Measurements from ENCODE around the gene GALNTL6. TPM values are rescaled to one million over a fixed set of nuclear protein-coding genes. Genes with fewer than 3 reads are reported as not detected.

GALNTL6 gene
- total RNA-seq, 1 donor from 2014 or later = 2.1 TPM

- H3K27me3 ChIP-seq (ENCODE audit: control insufficient read depth in 3 of 3, insufficient read depth in 3 of 3, low read length in 3 of 3) = no peaks in the 10 kb centered on the region
- no peak overlapping the region for H3K27ac ChIP-seq (ENCODE audit: low read depth, low read length)
- H3K9me3 ChIP-seq (ENCODE audit: control insufficient read depth in 3 of 3, low read length in 3 of 3) = no peaks in the 10 kb centered on the region
- no peaks in the 10 kb centered on the region for H3K4me1 ChIP-seq (ENCODE audit: control insufficient read depth in 3 of 3, insufficient read depth in 3 of 3, low read length in 3 of 3)
- no peak overlapping the region for H3K4me3 ChIP-seq (ENCODE audit: low read length in 3 of 3)
- no peaks in the 10 kb centered on the region for H3K36me3 ChIP-seq (ENCODE audit: control insufficient read depth in 3 of 3, insufficient read depth in 3 of 3, low read length in 3 of 3)
- no peak overlapping the region for H3K9ac ChIP-seq (ENCODE audit: low read depth in 1 of 3, low read length in 3 of 3)
These were observed 837.7 kb downstream of the GALNTL6 start for GRCh38 chr4:172650758-172651530.

- no peaks in the 10 kb centered on the region for H3K4me1 ChIP-seq (ENCODE audit: control insufficient read depth in 3 of 3, insufficient read depth in 3 of 3, low read length in 3 of 3)
- H3K27ac ChIP-seq (ENCODE audit: low read depth, low read length) = no peak overlapping the region
- no peaks in the 10 kb centered on the region for H3K9me3 ChIP-seq (ENCODE audit: control insufficient read depth in 3 of 3, low read length in 3 of 3)
- no peak overlapping the region for H3K9ac ChIP-seq (ENCODE audit: low read depth in 1 of 3, low read length in 3 of 3)
- no peak overlapping the region for H3K4me3 ChIP-seq (ENCODE audit: low read length in 3 of 3)
- H3K36me3 ChIP-seq (ENCODE audit: control insufficient read depth in 3 of 3, insufficient read depth in 3 of 3, low read length in 3 of 3) = no peaks in the 10 kb centered on the region
- H3K27me3 ChIP-seq (ENCODE audit: control insufficient read depth in 3 of 3, insufficient read depth in 3 of 3, low read length in 3 of 3) = no peaks in the 10 kb centered on the region
These were observed 838.8 kb downstream of the GALNTL6 start for GRCh38 chr4:172651961-172652360.

- no peaks in the 10 kb centered on the region for H3K27me3 ChIP-seq (ENCODE audit: control insufficient read depth in 3 of 3, insufficient read depth in 3 of 3, low read length in 3 of 3)
- H3K27ac ChIP-seq (ENCODE audit: low read depth, low read length) = no peak overlapping the region
- no peaks in the 10 kb centered on the region for H3K36me3 ChIP-seq (ENCODE audit: control insufficient read depth in 3 of 3, insufficient read depth in 3 of 3, low read length in 3 of 3)
- H3K9me3 ChIP-seq (ENCODE audit: control insufficient read depth in 3 of 3, low read length in 3 of 3) = no peaks in the 10 kb centered on the region
- H3K9ac ChIP-seq (ENCODE audit: low read depth in 1 of 3, low read length in 3 of 3) = no peak overlapping the region
- H3K4me3 ChIP-seq (ENCODE audit: low read length in 3 of 3) = no peak overlapping the region
- no peaks in the 10 kb centered on the region for H3K4me1 ChIP-seq (ENCODE audit: control insufficient read depth in 3 of 3, insufficient read depth in 3 of 3, low read length in 3 of 3)
These were observed 839.2 kb downstream of the GALNTL6 start for GRCh38 chr4:172652369-172652768.

- Histone ChIP-seq H3K27me3 (ENCODE audit: control insufficient read depth in 3 of 3, insufficient read depth in 3 of 3, low read length in 3 of 3) (no peaks in the 10 kb centered on the region), H3K36me3 (ENCODE audit: control insufficient read depth in 3 of 3, insufficient read depth in 3 of 3, low read length in 3 of 3) (no peaks in the 10 kb centered on the region), H3K4me3 (ENCODE audit: low read length in 3 of 3) (no peak overlapping the region), H3K9me3 (ENCODE audit: control insufficient read depth in 3 of 3, low read length in 3 of 3) (no peaks in the 10 kb centered on the region), H3K4me1 (ENCODE audit: control insufficient read depth in 3 of 3, insufficient read depth in 3 of 3, low read length in 3 of 3) (no peaks in the 10 kb centered on the region), H3K9ac (ENCODE audit: low read depth in 1 of 3, low read length in 3 of 3) (no peak overlapping the region), H3K27ac (ENCODE audit: low read depth, low read length) (no peak overlapping the region)
These were observed 840.5 kb downstream of the GALNTL6 start for GRCh38 chr4:172653676-172654075.

GRCh38 chr4:172654457-172654856, 841.3 kb downstream of the GALNTL6 start:
- H3K4me1 ChIP-seq (ENCODE audit: control insufficient read depth in 3 of 3, insufficient read depth in 3 of 3, low read length in 3 of 3) = no peaks in the 10 kb centered on the region
- H3K27me3 ChIP-seq (ENCODE audit: control insufficient read depth in 3 of 3, insufficient read depth in 3 of 3, low read length in 3 of 3) = no peaks in the 10 kb centered on the region

GRCh38 chr4:172656055-172656454, 842.9 kb downstream of the GALNTL6 start:
- Histone ChIP-seq H3K4me3 (ENCODE audit: low read length in 3 of 3) (no peak overlapping the region), H3K27ac (ENCODE audit: low read depth, low read length) (no peak overlapping the region), H3K9me3 (ENCODE audit: control insufficient read depth in 3 of 3, low read length in 3 of 3) (no peaks in the 10 kb centered on the region), H3K9ac (ENCODE audit: low read depth in 1 of 3, low read length in 3 of 3) (no peak overlapping the region), H3K4me1 (ENCODE audit: control insufficient read depth in 3 of 3, insufficient read depth in 3 of 3, low read length in 3 of 3) (no peaks in the 10 kb centered on the region), H3K27me3 (ENCODE audit: control insufficient read depth in 3 of 3, insufficient read depth in 3 of 3, low read length in 3 of 3) (no peaks in the 10 kb centered on the region), H3K36me3 (ENCODE audit: control insufficient read depth in 3 of 3, insufficient read depth in 3 of 3, low read length in 3 of 3) (no peaks in the 10 kb centered on the region)

More at GRCh38 chr4:172654457-172654856, 841.3 kb downstream of the GALNTL6 start:
- no peaks in the 10 kb centered on the region for H3K36me3 ChIP-seq (ENCODE audit: control insufficient read depth in 3 of 3, insufficient read depth in 3 of 3, low read length in 3 of 3)
- H3K9me3 ChIP-seq (ENCODE audit: control insufficient read depth in 3 of 3, low read length in 3 of 3) = no peaks in the 10 kb centered on the region
- H3K4me3 ChIP-seq (ENCODE audit: low read length in 3 of 3) = no peak overlapping the region
- no peak overlapping the region for H3K9ac ChIP-seq (ENCODE audit: low read depth in 1 of 3, low read length in 3 of 3)
- H3K27ac ChIP-seq (ENCODE audit: low read depth, low read length) = no peak overlapping the region

- Histone ChIP-seq H3K4me1 (ENCODE audit: control insufficient read depth in 3 of 3, insufficient read depth in 3 of 3, low read length in 3 of 3) (no peaks in the 10 kb centered on the region), H3K27me3 (ENCODE audit: control insufficient read depth in 3 of 3, insufficient read depth in 3 of 3, low read length in 3 of 3) (no peaks in the 10 kb centered on the region), H3K36me3 (ENCODE audit: control insufficient read depth in 3 of 3, insufficient read depth in 3 of 3, low read length in 3 of 3) (no peaks in the 10 kb centered on the region), H3K27ac (ENCODE audit: low read depth, low read length) (no peak overlapping the region), H3K9ac (ENCODE audit: low read depth in 1 of 3, low read length in 3 of 3) (no peak overlapping the region), H3K4me3 (ENCODE audit: low read length in 3 of 3) (no peak overlapping the region), H3K9me3 (ENCODE audit: control insufficient read depth in 3 of 3, low read length in 3 of 3) (no peaks in the 10 kb centered on the region)
These were observed 843.9 kb downstream of the GALNTL6 start for GRCh38 chr4:172657081-172657480.

GRCh38 chr4:172660251-172660650, 847.0 kb downstream of the GALNTL6 start:
- no peaks in the 10 kb centered on the region for H3K27me3 ChIP-seq (ENCODE audit: control insufficient read depth in 3 of 3, insufficient read depth in 3 of 3, low read length in 3 of 3)
- H3K9ac ChIP-seq (ENCODE audit: low read depth in 1 of 3, low read length in 3 of 3) = no peak overlapping the region
- no peaks in the 10 kb centered on the region for H3K9me3 ChIP-seq (ENCODE audit: control insufficient read depth in 3 of 3, low read length in 3 of 3)
- H3K36me3 ChIP-seq (ENCODE audit: control insufficient read depth in 3 of 3, insufficient read depth in 3 of 3, low read length in 3 of 3) = no peaks in the 10 kb centered on the region
- no peaks in the 10 kb centered on the region for H3K4me1 ChIP-seq (ENCODE audit: control insufficient read depth in 3 of 3, insufficient read depth in 3 of 3, low read length in 3 of 3)
- no peak overlapping the region for H3K27ac ChIP-seq (ENCODE audit: low read depth, low read length)
- no peak overlapping the region for H3K4me3 ChIP-seq (ENCODE audit: low read length in 3 of 3)

GRCh38 chr4:172662113-172662512, 848.9 kb downstream of the GALNTL6 start:
- H3K4me1 ChIP-seq (ENCODE audit: control insufficient read depth in 3 of 3, insufficient read depth in 3 of 3, low read length in 3 of 3) = no peaks in the 10 kb centered on the region
- H3K27me3 ChIP-seq (ENCODE audit: control insufficient read depth in 3 of 3, insufficient read depth in 3 of 3, low read length in 3 of 3) = no peaks in the 10 kb centered on the region
- H3K9ac ChIP-seq (ENCODE audit: low read depth in 1 of 3, low read length in 3 of 3) = no peak overlapping the region
- H3K36me3 ChIP-seq (ENCODE audit: control insufficient read depth in 3 of 3, insufficient read depth in 3 of 3, low read length in 3 of 3) = no peaks in the 10 kb centered on the region
- no peaks in the 10 kb centered on the region for H3K9me3 ChIP-seq (ENCODE audit: control insufficient read depth in 3 of 3, low read length in 3 of 3)
- no peak overlapping the region for H3K27ac ChIP-seq (ENCODE audit: low read depth, low read length)
- no peak overlapping the region for H3K4me3 ChIP-seq (ENCODE audit: low read length in 3 of 3)

GRCh38 chr4:172666711-172667368, 853.6 kb downstream of the GALNTL6 start:
- Histone ChIP-seq H3K27ac (ENCODE audit: low read depth, low read length) (no peak overlapping the region), H3K9ac (ENCODE audit: low read depth in 1 of 3, low read length in 3 of 3) (no peak overlapping the region), H3K4me3 (ENCODE audit: low read length in 3 of 3) (no peak overlapping the region), H3K36me3 (ENCODE audit: control insufficient read depth in 3 of 3, insufficient read depth in 3 of 3, low read length in 3 of 3) (no peaks in the 10 kb centered on the region), H3K27me3 (ENCODE audit: control insufficient read depth in 3 of 3, insufficient read depth in 3 of 3, low read length in 3 of 3) (no peaks in the 10 kb centered on the region), H3K9me3 (ENCODE audit: control insufficient read depth in 3 of 3, low read length in 3 of 3) (no peaks in the 10 kb centered on the region), H3K4me1 (ENCODE audit: control insufficient read depth in 3 of 3, insufficient read depth in 3 of 3, low read length in 3 of 3) (no peaks in the 10 kb centered on the region)

All from skeletal muscle tissue (tissue), 4 donors.